ENCODE data around the gene INVS. TPM values are rescaled to one million over a fixed set of nuclear protein-coding genes. Genes with fewer than 3 reads are reported as not detected.
"Not testable (repeated sequence)": the region's sequence is repeated elsewhere in the genome, so short reads cannot be mapped to it uniquely, and the experiment has no call there.

Gene INVS
- total RNA-seq, 4 donors from 2014 or later: 8.3 to 14.4 (median 10.8) TPM

- no peak for DNase-seq (ENCODE audit: low spot score in 2 of 2)
- intact Hi-C loops (cut with DNase I; ENCODE audit: low total_unique reads): loop anchor here (10.0 kb wide), 1 partner anchor 60 kb away; no protein-coding TSS in a partner anchor
- TF ChIP-seq CTCF (IDR thresholded peaks at IDR 0.05): no peak
- TF ChIP-seq POLR2A (IDR thresholded peaks at IDR 0.05): no peak
- H3K4me3 ChIP-seq (ENCODE audit: low read depth, poor library complexity, severe bottlenecking): no peak overlapping the region
- WGBS, 2 donors: 58 to 61% methylated on average over 4 of the region's 4 CpGs
Measured at GRCh38 chr9:100324594-100325200, 225.7 kb downstream of the INVS start.

- 97 to 98% methylated on average over 5 of the region's 5 CpGs for WGBS, 2 donors
- DNase-seq (ENCODE audit: low spot score in 2 of 2); intact Hi-C loops (cut with DNase I; ENCODE audit: low total_unique reads); H3K4me3 ChIP-seq (ENCODE audit: low read depth, poor library complexity, severe bottlenecking): not testable (repeated sequence)
Measured at GRCh38 chr9:100338736-100339135, 239.7 kb downstream of the INVS start.

GRCh38 chr9:100340224-100340623, 241.2 kb downstream of the INVS start:
- intact Hi-C loops (cut with DNase I; ENCODE audit: low total_unique reads): no loop called here

GRCh38 chr9:100341889-100342288, 242.8 kb downstream of the INVS start:
- TF ChIP-seq POLR2A (IDR thresholded peaks at IDR 0.05): no peak
- no peak for TF ChIP-seq CTCF (IDR thresholded peaks at IDR 0.05)
- no peak for DNase-seq (ENCODE audit: low spot score in 2 of 2)
- intact Hi-C loops (cut with DNase I; ENCODE audit: low total_unique reads): no loop called here
- H3K4me3 ChIP-seq (ENCODE audit: low read depth, poor library complexity, severe bottlenecking): no peak overlapping the region
- WGBS, 2 donors: 96 to 97% methylated on average over 3 of the region's 3 CpGs

More at GRCh38 chr9:100340224-100340623, 241.2 kb downstream of the INVS start:
- TF ChIP-seq CTCF (IDR thresholded peaks at IDR 0.05): no peak
- 85 to 88% methylated on average over 2 of the region's 2 CpGs for WGBS, 2 donors
- H3K4me3 ChIP-seq (ENCODE audit: low read depth, poor library complexity, severe bottlenecking): no peak overlapping the region
- DNase-seq (ENCODE audit: low spot score in 2 of 2): no peak

- 64 to 73% methylated on average over 3 of the region's 3 CpGs for WGBS, 2 donors
- TF ChIP-seq POLR2A (IDR thresholded peaks at IDR 0.05) (no peak), CTCF (IDR thresholded peaks at IDR 0.05) (no peak)
- H3K4me3 ChIP-seq (ENCODE audit: low read depth, poor library complexity, severe bottlenecking): no peak overlapping the region
- intact Hi-C loops (cut with DNase I; ENCODE audit: low total_unique reads): no loop called here
- DNase-seq (ENCODE audit: low spot score in 2 of 2): no peak
Measured at GRCh38 chr9:100346836-100347235, 247.8 kb downstream of the INVS start.

- TF ChIP-seq CTCF (IDR thresholded peaks at IDR 0.05): no peak
- no peak for TF ChIP-seq POLR2A (IDR thresholded peaks at IDR 0.05)
- 90 to 97% methylated on average over 1 of the region's 1 CpG for WGBS, 2 donors
- H3K4me3 ChIP-seq (ENCODE audit: low read depth, poor library complexity, severe bottlenecking): no peak overlapping the region
- intact Hi-C loops (cut with DNase I; ENCODE audit: low total_unique reads): no loop called here
- no peak for DNase-seq (ENCODE audit: low spot score in 2 of 2)
Measured at GRCh38 chr9:100350188-100350587, 251.1 kb downstream of the INVS start.

Other genes starting within 250 kb of the INVS start
- 10 to 100 TPM; 30.7 to 42.9 (median 34.3) TPM for gene STX17, start 192.6 kb upstream of the INVS start, total RNA-seq
- 10 to 100 TPM; 10.1 to 15.7 (median 13.0) TPM for gene ERP44, start 243 bp upstream of the INVS start, total RNA-seq